ENCODE data around the gene DHRSX.
A peak's percentile ranks its signal among the peaks of the same experiment; 100 is the strongest.
"Not testable (repeated sequence)": the region's sequence is repeated elsewhere in the genome, so short reads cannot be mapped to it uniquely, and the experiment has no call there.

The DHRSX gene

DNA sequence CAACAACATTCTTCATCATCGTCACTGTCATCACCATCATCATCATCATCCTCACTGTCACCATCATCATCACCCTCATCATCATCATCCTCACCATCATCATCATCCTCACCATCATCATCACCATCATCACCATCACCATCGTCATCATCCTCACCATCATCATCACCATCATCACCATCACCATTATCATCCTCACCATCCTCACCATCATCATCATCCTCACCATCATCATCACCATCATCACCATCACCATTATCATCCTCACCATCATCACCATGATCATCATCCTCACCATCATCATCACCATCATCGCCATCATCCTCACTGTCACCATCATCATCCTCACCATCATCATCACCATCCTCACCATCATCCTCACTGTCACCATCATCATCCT, 18.9 kb upstream of the DHRSX start:
- DNase-seq = not testable (repeated sequence)

DNA sequence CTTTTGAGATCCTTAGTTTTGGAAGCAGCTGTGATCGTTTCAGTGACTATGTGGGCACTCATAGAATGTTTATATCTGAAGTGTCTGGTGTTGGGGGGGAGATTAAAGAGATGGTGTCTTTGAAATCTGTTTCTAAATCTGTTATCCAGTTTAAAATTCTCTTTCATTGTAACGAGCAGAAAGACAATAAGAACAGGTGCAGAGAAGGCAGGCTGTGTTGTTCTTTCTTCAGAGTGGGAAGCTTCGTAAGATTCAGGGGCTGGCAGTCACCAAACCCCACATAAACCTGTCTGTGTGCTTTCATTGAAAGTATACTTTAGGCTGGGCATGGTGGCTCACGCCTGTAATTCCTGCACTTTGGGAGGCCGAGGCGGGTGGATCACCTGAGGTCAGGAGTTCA, 16.3 kb upstream of the DHRSX start:
- DNase-seq = no peak

DNA sequence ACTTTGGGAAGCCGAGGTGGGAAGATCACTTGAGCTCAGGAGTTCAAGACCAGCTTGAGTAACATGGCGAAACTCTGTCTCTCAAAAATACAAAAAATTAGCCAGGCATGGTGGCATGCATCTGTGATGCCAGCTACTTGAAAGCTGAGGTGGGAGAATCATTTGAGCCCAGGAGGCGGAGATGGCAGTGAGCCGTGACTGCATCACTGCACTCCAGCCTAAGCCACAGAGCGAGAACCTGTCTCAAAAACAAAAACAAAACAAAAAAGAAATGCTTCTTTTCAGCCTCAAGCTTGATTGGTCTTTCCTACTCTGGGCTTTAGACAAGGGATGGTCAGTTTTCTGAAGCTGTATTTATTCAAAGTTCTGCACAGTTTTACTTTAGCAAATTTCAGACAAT, 15.8 kb upstream of the DHRSX start:
- no peak for DNase-seq

DNA sequence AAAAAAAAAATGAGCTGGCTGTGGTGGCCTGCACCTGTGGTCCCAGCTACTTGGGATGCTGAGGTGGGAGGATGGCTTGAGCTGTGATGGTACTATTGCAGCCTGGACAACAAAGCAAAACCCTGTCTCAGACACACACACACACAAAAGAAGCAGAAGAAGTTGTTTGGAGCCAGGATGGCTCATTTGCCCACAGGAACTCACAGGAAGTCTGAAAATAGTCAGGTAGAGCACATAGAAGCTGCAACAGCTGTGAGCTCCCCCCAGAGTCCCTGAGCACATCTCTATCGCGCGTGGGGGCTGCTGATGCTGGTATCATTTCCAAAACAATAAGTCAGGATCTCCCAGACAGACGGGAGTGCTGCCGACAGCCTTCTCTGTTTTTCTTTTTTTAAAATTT, 13.4 kb upstream of the DHRSX start:
- no peak for DNase-seq

DNA sequence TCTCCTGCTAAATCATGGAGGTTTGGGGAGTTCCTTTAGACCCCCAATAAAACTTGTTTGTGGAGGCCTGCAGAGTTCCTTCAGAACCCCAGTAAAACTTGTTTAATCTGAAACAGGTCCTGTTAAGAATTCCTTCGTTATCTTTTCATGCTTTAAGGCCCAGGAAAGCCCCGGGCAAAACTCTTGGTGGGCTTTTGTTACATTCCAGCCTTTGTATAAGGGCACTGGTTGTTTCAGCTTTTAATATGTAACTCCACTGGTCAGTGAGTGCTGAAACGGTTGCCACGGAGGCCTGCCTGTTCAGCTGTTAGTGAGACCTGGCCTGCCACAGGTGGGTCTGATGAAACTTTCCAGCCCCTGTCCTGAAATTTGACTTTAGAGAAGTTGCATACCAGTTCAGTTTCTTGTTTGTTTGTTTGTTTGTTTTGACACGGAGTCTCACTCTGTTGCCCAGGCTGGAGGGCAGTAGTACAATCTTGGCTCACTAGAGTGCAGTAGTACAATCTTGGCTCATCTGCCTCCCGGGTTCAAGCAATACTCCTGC, 12.4 kb upstream of the DHRSX start:
- DNase-seq = no peak

DNA sequence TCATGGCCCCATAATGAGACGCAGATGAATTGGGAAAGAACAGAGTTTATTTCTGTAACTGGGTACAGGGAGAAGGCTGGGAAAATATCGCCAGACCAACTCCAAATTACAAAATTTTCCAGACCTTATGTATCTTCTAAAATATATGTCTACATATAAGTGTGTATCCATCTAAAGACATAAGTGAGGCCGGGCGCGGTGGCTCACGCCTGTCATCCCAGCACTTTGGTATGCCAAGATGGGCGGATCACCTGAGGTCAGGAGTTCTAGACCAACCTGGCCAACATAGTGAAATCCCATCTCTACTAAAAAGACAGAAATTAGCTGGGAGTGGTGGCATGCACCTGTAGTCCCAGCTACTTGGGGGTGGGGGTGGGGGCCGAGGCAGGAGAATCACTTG, 11.7 kb upstream of the DHRSX start:
- no peak for DNase-seq

DNA sequence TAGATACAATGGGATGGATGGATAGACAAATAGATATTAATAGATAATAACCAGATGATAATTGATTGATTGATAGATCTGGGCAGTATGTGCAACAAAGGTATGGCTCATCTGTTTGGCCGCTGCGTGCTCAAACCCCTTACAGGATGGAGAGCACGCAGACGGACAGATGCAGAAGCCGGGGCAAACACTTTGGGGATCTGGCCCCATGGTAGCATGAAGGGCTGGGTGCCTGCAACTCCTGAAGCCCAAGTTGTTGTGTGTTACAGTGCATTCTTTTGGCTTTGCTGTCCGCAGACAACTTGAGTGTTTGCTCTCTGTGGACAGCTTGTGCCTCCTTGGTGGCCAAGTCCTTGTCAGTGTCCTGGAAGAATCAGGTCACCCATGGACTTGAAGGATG, 10.6 kb upstream of the DHRSX start:
- no peak for DNase-seq

DNA sequence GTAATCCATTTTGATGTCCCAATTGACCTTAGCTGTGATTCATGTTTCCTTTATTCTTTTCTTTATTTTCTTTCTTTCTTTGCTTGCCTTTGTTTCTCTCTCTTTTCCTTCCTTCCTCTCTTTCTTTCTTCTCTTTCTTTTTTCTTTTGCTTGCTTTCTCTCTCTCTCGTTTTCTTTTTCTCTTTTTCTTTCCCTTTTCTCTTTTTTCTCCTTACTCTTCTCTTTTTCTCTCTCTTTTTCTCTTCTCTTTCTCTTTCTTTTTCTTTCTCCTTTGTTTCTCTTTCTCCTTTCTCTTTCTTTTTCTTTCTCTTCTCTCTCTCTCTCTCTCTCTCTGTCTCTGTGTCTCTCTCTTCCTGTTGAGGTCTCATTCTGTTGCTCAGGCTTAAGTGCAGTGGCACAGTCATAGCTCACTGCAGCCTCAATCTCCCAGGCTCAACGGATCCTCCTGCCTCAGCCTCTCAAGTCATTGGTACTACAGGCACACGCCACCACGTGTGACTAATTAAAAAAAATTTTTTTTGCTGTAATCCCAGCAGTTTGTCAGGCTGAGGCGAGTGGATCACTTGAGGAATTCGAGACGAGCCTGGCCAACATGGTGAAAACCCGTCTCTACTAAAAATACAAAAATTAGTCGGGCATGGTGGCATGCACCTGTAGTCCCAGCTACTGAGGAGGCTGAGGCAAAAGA, 8.0 kb upstream of the DHRSX start:
- DNase-seq = no peak

DNA sequence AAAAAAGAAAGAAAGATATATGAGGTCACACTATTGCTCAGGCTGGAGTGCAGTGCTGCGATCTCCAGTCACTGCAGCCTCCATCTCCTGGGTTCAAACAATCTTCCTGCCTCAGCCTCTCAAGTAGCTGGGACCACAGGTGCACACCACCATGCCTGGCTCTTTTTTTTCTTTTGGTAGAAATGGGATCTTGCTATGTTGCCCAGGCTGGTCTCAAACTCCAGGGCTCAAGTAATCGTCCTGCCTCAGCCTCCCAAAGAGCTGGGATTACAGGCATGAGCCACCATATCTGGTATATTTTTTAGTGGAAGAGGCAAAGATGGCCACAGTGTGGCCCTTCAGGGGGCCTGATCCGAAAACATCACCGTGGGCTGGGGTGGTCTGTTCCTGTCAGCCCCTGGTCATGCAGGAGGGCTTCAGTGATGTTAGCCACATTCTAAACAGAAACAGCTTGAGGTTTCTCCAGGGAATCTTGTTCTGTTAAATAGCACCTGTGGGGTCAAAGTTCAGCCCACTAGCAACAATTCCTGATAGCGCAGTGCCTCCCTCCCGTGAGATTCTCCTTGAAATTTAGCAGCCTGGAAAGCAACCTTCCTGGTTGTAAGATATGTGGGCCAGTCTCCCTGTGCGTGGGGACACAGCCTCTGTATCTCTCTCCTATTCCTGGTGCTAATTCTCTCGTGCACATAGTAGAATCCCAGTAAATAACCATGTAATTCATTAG, 7.3 kb upstream of the DHRSX start:
- no peak for DNase-seq

DNA sequence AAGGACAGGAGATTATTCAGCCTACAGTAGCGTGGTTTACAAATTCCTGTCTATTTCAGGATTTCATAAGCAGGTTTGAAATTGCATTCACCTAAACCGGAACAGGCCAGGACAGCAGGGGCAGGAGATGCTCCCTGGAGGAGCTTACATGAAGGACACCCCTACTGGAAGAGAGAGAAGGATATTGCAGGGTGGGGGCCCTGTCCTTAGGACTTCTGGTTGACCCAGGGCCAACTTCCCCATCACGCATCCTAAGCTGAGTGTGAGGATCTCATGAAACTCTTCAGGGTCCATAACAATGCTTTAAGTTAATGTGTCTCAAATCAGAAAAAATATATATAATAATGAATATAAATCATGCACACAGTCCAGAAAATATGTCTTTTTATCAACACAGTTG, 6.4 kb upstream of the DHRSX start:
- no peak for DNase-seq

DNA sequence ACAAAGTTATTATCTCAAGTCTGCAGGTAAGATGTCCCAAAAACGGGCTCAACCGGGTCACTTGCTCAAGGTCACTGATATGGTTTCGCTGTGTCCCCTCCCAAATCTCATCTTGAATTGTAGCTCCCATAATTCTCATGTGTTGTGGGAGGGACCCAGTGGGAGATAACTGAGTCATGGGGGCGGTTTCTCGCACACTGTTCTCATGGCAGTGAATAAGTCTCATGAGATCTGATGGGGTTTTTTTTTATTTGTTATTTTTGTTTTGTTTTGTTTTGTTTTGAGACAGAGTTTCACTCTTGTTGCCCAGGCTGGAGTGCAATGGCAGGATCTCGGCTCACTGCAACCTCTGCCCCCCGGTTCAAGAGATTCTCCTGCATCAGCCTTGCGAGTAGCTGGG, 4.6 kb upstream of the DHRSX start:
- DNase-seq = not testable (repeated sequence)

DNA sequence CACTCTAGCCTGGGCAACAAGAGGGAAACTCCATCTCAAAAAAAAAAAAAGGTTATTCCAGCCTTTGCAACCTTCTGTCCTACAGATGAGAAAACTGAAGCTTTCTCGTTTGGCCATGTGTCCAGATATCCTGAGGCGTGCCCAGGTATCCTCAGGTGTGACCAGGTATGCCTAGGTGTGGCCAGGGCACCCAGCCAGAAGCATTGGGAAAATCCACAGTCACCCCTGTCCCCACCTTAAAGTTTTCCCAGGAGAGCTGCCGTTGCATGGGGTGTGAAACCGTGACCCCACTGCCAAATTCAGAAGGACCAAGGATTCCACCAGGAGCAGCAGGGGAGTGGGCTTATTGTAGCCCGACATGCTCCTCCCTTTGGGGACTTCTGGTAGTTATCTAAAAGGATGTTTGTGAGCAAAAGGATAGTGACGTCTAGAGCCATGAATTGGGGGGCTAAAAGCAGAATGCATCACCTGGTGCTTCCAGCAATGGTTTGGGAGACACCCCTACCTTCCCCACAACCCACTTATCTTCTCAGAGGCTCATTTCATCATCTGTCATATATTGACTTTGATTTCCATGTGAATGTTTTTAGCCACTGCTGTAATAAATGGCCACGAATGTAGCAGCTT, 4.0 kb upstream of the DHRSX start:
- no peak for DNase-seq

DNA sequence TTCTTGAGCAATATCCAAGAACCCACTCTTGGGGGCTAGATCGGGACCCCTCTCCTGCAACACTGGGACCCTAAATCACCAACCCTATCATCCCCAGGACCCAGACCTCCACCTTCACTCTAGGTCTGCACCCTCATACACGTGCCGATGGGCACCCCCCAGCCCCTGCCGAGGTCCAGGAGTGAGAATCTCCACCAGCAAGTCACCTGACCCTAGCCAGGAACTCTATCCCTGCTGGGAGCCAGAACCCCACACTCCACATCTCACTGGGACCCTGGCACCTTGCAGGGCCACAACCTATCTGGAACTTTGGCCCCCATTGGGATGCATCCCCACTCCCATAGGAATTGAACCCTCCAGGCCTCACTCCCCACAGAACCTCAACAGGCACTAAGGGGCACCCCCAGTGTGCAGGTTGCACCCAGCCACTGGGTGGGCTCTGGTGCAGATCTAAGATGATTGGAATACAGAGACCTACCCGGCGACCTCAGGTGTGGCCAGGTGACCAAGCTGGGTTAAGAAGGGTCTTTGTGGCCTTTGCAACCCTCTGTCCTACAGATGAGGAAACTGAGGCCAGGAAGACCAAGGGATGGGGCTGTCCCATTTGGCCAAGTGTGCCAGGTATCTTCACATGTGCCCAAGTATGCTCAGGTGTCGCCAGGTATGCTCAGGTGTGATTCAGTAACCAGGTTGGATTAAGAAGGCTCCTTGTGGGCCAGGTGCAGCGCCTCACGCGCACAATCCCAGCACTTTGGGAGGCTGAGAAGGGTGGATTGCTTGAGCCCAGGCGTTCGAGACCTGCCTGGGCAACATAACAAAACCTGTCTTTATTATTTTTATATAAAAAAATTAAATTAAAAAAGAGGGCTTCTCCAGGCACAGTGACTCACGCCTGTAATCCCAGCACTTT, 3.1 kb upstream of the DHRSX start:
- no peak for DNase-seq

DNA sequence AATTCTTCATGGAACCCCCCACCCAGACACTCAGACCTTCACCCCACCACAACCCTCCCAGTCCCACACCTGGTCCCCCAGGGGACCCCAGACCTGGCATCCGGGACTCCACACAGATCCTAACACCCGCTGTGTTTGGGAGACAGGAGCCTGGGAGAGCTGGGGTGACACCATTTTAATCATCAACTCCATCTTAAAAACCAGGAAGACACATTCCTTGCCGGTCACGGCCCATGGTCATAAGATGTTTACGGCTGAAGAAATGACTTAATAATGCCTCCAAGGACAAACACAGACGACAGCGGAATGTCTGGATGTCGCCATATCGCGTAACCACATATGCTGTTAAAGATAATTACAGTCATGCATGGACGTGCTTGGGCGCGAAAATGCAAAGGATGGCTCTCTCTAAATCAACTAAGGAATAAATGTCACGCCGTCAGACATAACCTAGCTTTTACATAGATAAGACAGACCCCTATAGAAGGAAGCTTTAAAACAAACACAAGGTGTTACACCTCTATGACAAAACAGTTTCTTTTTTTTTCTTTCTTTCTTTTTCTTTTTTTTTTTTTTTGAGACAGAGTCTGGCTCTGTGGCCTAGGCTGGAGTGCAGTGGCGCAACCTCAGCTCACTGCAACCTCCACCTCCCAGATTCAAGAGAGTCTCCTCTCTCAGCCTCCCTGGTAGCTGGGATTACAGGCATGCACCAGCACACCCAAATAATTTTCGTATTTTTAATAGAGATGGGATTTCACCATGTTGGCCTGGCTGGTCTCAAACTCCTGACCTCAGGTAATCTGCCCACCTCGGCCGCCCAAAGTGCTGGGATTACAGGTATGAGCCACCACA, 2.1 kb upstream of the DHRSX start:
- no peak for DNase-seq

DNA sequence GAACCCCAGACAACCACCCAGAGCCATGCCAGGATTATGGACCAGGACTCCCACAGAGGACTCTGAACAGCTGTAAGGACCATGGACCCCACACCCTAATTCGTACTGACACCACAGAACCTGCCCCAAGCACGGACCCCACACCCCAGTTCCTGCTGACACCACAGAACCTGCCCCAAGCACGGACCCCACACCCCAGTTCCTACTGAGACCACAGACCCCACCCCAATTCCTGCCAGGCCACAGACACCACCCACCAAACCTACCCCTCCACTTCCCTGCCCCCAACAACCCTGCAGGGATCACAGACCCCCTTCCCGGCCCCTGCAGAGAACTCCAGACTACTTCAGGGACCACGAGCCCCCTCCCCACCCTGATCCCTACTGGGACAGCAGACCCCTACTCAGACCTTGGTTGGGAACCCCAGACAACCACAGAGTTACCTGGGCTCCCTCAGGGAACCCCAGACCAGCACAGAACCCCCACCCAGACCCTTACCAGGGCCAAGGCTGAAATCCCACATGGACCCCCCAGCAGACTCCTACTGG, 1.4 kb upstream of the DHRSX start:
- DNase-seq = no peak

DNA sequence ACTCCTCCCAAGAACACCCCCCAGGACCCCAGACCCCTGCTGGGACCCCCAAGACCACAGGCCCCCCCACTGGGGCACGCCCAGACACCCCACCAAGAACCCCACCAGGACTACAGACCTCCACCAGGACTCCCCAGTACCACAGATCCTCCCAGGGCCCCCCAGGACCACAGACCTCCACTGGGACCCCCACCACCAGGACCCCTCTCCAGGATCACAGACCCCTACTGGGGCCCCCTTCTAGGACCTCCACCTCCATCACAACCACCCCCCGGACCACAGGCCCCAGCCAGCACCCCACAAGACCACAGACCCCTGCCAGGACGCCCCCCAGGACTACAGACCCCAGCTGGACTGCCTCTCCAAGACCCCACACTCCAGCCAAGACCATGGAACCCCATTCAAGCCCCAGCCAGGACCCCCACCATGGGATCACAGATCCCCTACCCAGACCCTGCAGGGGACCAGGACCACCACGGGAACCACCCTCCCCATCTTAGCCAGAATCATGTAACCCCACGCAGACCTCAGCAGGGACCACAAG, 855 bp upstream of the DHRSX start:
- DNase-seq = no peak

DNA sequence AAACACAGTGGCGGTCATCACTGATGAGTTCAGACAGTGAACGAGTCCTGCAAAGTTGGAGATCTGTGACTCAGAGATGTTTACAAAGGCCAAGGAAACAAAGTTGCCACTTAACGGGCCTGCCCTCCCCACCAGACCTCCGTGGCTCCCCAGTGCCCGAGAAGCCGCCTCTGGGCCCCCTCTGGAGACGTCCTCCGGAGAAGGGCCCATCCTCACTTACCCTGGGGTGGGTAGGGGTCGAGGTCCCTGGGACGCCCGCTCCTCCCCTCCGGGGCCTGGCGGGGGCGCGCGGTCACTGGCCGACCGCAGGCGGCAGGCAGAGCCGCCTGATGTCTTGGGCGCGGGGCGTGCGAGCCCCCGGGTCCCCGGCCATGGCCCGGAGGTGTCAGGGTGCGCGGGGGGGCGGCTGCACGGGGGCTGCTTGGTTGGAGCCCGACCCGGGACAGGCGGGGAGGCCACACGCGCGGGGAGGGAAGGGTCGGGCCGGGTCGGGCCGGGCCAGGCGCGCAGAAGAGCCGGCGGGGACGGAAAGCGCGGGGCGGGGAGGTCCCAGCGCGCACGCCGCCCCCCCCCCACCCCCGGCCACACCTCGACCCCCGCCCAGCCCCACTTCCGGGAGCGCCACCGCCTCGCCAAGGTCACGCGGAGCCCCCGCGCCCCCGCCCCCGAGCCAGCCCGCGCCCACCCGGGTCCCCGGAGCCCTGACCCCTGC, 529 bp downstream of the DHRSX start:
- peak; percentile 69 for DNase-seq

DNA sequence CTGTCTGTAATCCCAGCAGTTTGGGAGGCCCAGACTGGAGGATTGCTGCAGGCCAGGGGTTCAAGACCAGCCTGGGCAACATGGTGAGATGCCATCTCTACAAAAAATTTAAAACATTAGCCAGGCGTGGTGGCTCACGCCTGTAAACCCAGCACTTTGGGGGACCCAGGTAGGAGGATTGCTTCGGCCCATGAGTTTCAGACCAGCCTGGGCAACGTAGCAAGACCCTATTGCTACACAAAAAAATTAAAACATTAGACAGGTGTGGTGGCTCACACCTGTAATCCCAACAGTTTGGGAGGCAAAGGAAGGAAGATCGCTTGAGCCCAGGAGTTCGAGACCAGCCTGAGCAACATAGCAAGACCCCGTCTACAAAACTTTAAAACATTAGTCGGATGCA, 1.3 kb downstream of the DHRSX start:
- DNase-seq = no peak

DNA sequence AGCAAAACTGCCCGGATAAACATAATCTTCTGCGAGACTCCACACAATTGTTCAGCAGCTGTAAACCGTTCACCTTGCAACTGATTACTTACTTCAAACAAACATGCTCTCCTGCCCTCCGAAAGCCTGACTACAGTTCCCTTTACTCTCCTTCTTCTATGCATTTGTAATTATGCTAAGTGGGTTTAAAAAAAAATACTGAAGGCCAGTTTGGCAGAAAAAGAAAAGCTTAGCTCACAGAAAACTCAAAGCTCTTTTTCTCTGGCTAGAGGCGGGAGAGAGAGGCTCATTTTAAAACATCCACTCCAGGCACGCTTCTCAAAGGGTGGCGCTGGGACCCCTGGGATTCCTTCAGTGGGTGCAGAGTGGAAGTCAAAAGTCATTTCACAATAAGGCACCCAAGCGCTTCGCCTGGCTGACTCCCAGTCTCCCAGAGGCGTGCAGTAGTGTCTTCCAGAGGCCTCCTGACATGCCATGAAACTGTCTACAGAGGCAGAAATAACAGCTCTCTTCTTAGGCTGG, 1.9 kb downstream of the DHRSX start:
- no peak for DNase-seq
